GM19324 (cell line): ENCODE data around the gene CARF.
"Not testable (repeated sequence)": the region's sequence is repeated elsewhere in the genome, so short reads cannot be mapped to it uniquely, and the experiment has no call there.

ENCODE experiments used
- ATAC-seq: cut with Tn5 transposase; IDR thresholded peaks from one replicate; pipeline ENCODE4 v1.9.1; 2021; ENCODE audit warnings: mild to moderate bottlenecking, moderate library complexity; ENCODE audit not compliant: unreplicated experiment, low FRiP score

The CARF gene

GRCh38 chr2:202911512-202912341 lies at the start of gene CARF, which contains the start of gene WDR12:
Gene CARF (plus strand): TSS chr2:202912275. CDS start chr2:202941903, 29,628 bp downstream.
Gene WDR12 (minus strand): TSS chr2:202911673. CDS start chr2:202911476, 197 bp downstream.
- ATAC-seq = peak; percentile 85

- ATAC-seq = peak; percentile 77
Observed at GRCh38 chr2:202870431-202871299, 41.4 kb upstream of the CARF start.

- ATAC-seq = peak; percentile 71
Observed at GRCh38 chr2:202871300-202872141, 40.6 kb upstream of the CARF start, which contains the start of gene ICA1L. Gene ICA1L (minus strand): TSS chr2:202871766. CDS start chr2:202829009, 42,757 bp downstream.

- no peak for ATAC-seq
Observed at GRCh38 chr2:202877699-202878098, 34.4 kb upstream of the CARF start.

GRCh38 chr2:202881570-202881969 lies 30.5 kb upstream of the CARF start:
- ATAC-seq = no peak

GRCh38 chr2:202883987-202884675 lies 27.9 kb upstream of the CARF start:
- ATAC-seq = no peak

GRCh38 chr2:202885190-202885589 lies 26.9 kb upstream of the CARF start:
- no peak for ATAC-seq

GRCh38 chr2:202905507-202905906 lies 6.6 kb upstream of the CARF start:
- not testable (repeated sequence) for ATAC-seq

- ATAC-seq = no peak
Observed at GRCh38 chr2:202908186-202908585, 3.9 kb upstream of the CARF start.

GRCh38 chr2:202909394-202910192 lies 2.5 kb upstream of the CARF start:
- no peak for ATAC-seq

GRCh38 chr2:202910250-202910649 lies 1.8 kb upstream of the CARF start:
- not testable (repeated sequence) for ATAC-seq

GRCh38 chr2:202910698-202911097 lies 1.4 kb upstream of the CARF start:
- no peak for ATAC-seq

GRCh38 chr2:202911203-202911511 lies 918 bp upstream of the CARF start:
- peak; percentile 22 for ATAC-seq

GRCh38 chr2:202912342-202913201 lies 497 bp downstream of the CARF start:
- peak; percentile 58 for ATAC-seq

GRCh38 chr2:202918860-202919259 lies 6.8 kb downstream of the CARF start:
- ATAC-seq = no peak

- ATAC-seq = no peak
Observed at GRCh38 chr2:202932425-202933138, 20.5 kb downstream of the CARF start.

- no peak for ATAC-seq
Observed at GRCh38 chr2:202933139-202933510, 21.1 kb downstream of the CARF start.

- no peak for ATAC-seq
Observed at GRCh38 chr2:202933958-202934357, 21.9 kb downstream of the CARF start.
